GM23338 (cell line): ENCODE results near the gene KCNMA1. TPM values are rescaled to one million over a fixed set of nuclear protein-coding genes. Genes with fewer than 3 reads are reported as not detected.

Source experiments
- ATAC-seq: fragments of 200-7000 bp; cut with Tn5 transposase; 3 replicates; pipeline ENCODE4 v1.9.1; 2020
- DNase-seq: peaks from one replicate; pipeline ENCODE4 v3.0.0-alpha.2; 2015; ENCODE audit warnings: low spot score
- H2AFZ ChIP-seq: fragments of 200-600 bp; sonication (generic); 2 replicates; pipeline ENCODE4 v1.8.0; 2016; ENCODE audit warnings: antibody characterized with exemption, mild to moderate bottlenecking, moderate library complexity
- H3F3A ChIP-seq: fragments of 200-600 bp; sonication (generic); replicated peaks from 2 replicates; pipeline ENCODE4 v1.8.0; 2017; ENCODE audit warnings: antibody characterized with exemption, mixed run types, low read depth
- H3K27ac ChIP-seq: fragments of 200-600 bp; sonication (generic); 2 replicates; pipeline ENCODE4 v1.6.1; 2016; ENCODE audit warnings: low read depth
- H3K27me3 ChIP-seq: fragments of 200-600 bp; sonication (generic); 2 replicates; pipeline ENCODE4 v1.8.0; 2016; ENCODE audit warnings: mild to moderate bottlenecking, mixed run types, moderate library complexity; ENCODE audit not compliant: insufficient read depth
- H3K36me3 ChIP-seq: fragments of 200-600 bp; sonication (generic); 2 replicates; pipeline ENCODE4 v1.8.0; 2016; ENCODE audit warnings: mild to moderate bottlenecking; ENCODE audit not compliant: insufficient read depth
- H3K4me1 ChIP-seq: fragments of 200-600 bp; sonication (generic); 2 replicates; pipeline ENCODE4 v1.8.0; 2016; ENCODE audit warnings: mild to moderate bottlenecking, moderate library complexity; ENCODE audit not compliant: insufficient read depth
- H3K4me2 ChIP-seq: fragments of 200-600 bp; sonication (generic); 2 replicates; pipeline ENCODE4 v1.7.1; 2017; ENCODE audit warnings: mixed run types
- H3K4me3 ChIP-seq: fragments of 200-600 bp; sonication (generic); 2 replicates; pipeline ENCODE4 v1.6.1; 2016; ENCODE audit warnings: mixed run types
- H3K79me2 ChIP-seq: fragments of 200-600 bp; sonication (generic); replicated peaks from 2 replicates; pipeline ENCODE4 v1.8.0; 2017; ENCODE audit warnings: mild to moderate bottlenecking; ENCODE audit not compliant: insufficient read depth
- H3K9me2 ChIP-seq: fragments of 200-600 bp; sonication (generic); 2 replicates; pipeline ENCODE4 v1.8.0; 2017; ENCODE audit not compliant: insufficient read depth
- H4K20me1 ChIP-seq: fragments of 200-600 bp; sonication (generic); replicated peaks from 2 replicates; pipeline ENCODE4 v1.8.0; 2017; ENCODE audit warnings: mild to moderate bottlenecking; ENCODE audit not compliant: insufficient read depth
- H3K27ac Mint-ChIP-seq: 2 replicates; pipeline ENCODE4 v1.8.0; 2020; ENCODE audit warnings: inconsistent platforms, mild to moderate bottlenecking, moderate library complexity, mixed read lengths
- H3K27me3 Mint-ChIP-seq: 3 replicates; pipeline ENCODE4 v1.8.0; 2022; ENCODE audit warnings: low read depth, mild to moderate bottlenecking, moderate library complexity, mixed read lengths, inconsistent platforms; ENCODE audit not compliant: insufficient read depth, poor library complexity
- H3K36me3 Mint-ChIP-seq: 3 replicates; pipeline ENCODE4 v1.8.0; 2021; ENCODE audit warnings: low read depth, mild to moderate bottlenecking, inconsistent platforms, moderate library complexity, mixed read lengths
- H3K4me1 Mint-ChIP-seq: 3 replicates; pipeline ENCODE4 v1.8.0; 2020; ENCODE audit warnings: mild to moderate bottlenecking, inconsistent platforms, mixed read lengths
- H3K4me3 Mint-ChIP-seq: 3 replicates; pipeline ENCODE4 v1.8.0; 2021; ENCODE audit warnings: moderate library complexity, mild to moderate bottlenecking, inconsistent platforms, mixed read lengths
- H3K9me3 Mint-ChIP-seq: 3 replicates; pipeline ENCODE4 v1.8.0; 2020; ENCODE audit warnings: moderate library complexity, mild to moderate bottlenecking, inconsistent platforms, mixed read lengths
- CREB1 ChIP-seq: fragments of 250-450 bp; sonication (Bioruptor Pico); IDR thresholded peaks from 2 replicates; pipeline ENCODE4 v1.5.0; 2020; ENCODE audit warnings: low read depth, mild to moderate bottlenecking, moderate library complexity
- CTCF ChIP-seq, 2 experiments: fragments of 200-600 bp in 1 of 2; sonication (generic) in 1 of 2; conservative IDR thresholded peaks; 2 replicates each; pipeline versions ENCODE4 v1.5.1 to v1.6.1; 2016 to 2017; ENCODE audit warnings: antibody characterized with exemption in 2 of 2, low read depth in 2 of 2, mild to moderate bottlenecking in 2 of 2, moderate library complexity in 1 of 2
- EZH2phosphoT487 ChIP-seq: fragments of 200-600 bp; sonication (generic); IDR thresholded peaks from one replicate; pipeline ENCODE4 v1.8.1; 2018; ENCODE audit warnings: antibody characterized with exemption; ENCODE audit not compliant: unreplicated experiment
- JUNB ChIP-seq: IDR thresholded peaks from one replicate; pipeline ENCODE4 v1.6.1; 2016; ENCODE audit warnings: antibody characterized with exemption; ENCODE audit not compliant: unreplicated experiment
- NANOG ChIP-seq: IDR thresholded peaks from 2 replicates; pipeline ENCODE4 v1.6.1; 2016; ENCODE audit warnings: antibody characterized with exemption, borderline replicate concordance
- POLR2AphosphoS5 ChIP-seq: IDR thresholded peaks from 2 replicates; pipeline ENCODE4 v1.6.1; 2016; ENCODE audit warnings: antibody characterized with exemption, low read depth
- REST ChIP-seq: IDR thresholded peaks from one replicate; pipeline ENCODE4 v1.6.1; 2018; ENCODE audit warnings: antibody characterized with exemption; ENCODE audit not compliant: unreplicated experiment
- STAT1 ChIP-seq: IDR thresholded peaks from one replicate; pipeline ENCODE4 v1.6.1; 2016; ENCODE audit warnings: antibody characterized with exemption; ENCODE audit not compliant: unreplicated experiment
- ZNF114 ChIP-seq: fragments of 250-450 bp; sonication (Bioruptor Pico); IDR thresholded peaks from 2 replicates; pipeline ENCODE4 v1.5.0; 2020; ENCODE audit warnings: mild to moderate bottlenecking, moderate library complexity
- ZNF331 ChIP-seq: fragments of 250-450 bp; sonication (Bioruptor Pico); IDR thresholded peaks from 2 replicates; pipeline ENCODE4 v1.5.0; 2020; ENCODE audit warnings: low read depth, mild to moderate bottlenecking, moderate library complexity
- ZNF462 ChIP-seq: fragments of 250-450 bp; sonication (Bioruptor Pico); IDR thresholded peaks from 2 replicates; pipeline ENCODE4 v1.5.0; 2020; ENCODE audit warnings: mild to moderate bottlenecking, moderate library complexity
- polyA plus RNA-seq: library from polyadenylated mRNA; unstranded; fragments of >200 nt; fragmentation: Nextera tagmentation; extraction: Ambion mirVana; gene quantifications from 2 replicates; pipeline ENCODE4 v1.2.1, GENCODE V29; 2016
- total RNA-seq: library from RNA; depleted of rRNA; stranded (reverse); fragments of >200 nt; shearing (Covaris generic); gene quantifications from 2 replicates; pipeline ENCODE4 v1.2.3, GENCODE V29; 2014

The KCNMA1 gene
- total and polyA plus RNA-seq, 2 experiments from 2014 or later, result 8.2 to 9.0 TPM

GRCh38 chr10:77350134-77350533 lies 287.5 kb downstream of the KCNMA1 start:
- H3K27me3 Mint-ChIP-seq, result no peaks in the 10 kb centered on the region
- H3K9me3 Mint-ChIP-seq, result no peaks in the 10 kb centered on the region
- ATAC-seq (no peak), DNase-seq (no peak)
- H3K27ac ChIP-seq, result no peak overlapping the region
- H4K20me1 ChIP-seq, result no peaks in the 10 kb centered on the region
- no peak overlapping the region for H2AFZ ChIP-seq
- no peaks in the 10 kb centered on the region for H3K4me1 Mint-ChIP-seq
- no peak overlapping the region for H3K4me3 ChIP-seq
- no peaks in the 10 kb centered on the region for H3K4me1 ChIP-seq
- H3K4me2 ChIP-seq, result no peak overlapping the region
- H3K4me3 Mint-ChIP-seq, result no peak overlapping the region
- no peak for TF ChIP-seq ZNF331 (CRISPR knock-in tag)
- no peak for TF ChIP-seq JUNB
- TF ChIP-seq EZH2phosphoT487, result no peak
- TF ChIP-seq POLR2AphosphoS5, result no peak
- TF ChIP-seq CTCF (conservative IDR thresholded peaks at IDR 0.05; ENCODE audit: low read depth in 2 of 2), result no peak
- no peak for TF ChIP-seq NANOG
- no peak for TF ChIP-seq ZNF462 (CRISPR knock-in tag)
- no peak for TF ChIP-seq ZNF114
- TF ChIP-seq CREB1 (CRISPR knock-in tag), result no peak
- no peak for TF ChIP-seq REST
- no peak for TF ChIP-seq STAT1
- peaks cover 9% of the 10 kb centered on the region; the same call in 1 of the 2 replicates for H3K9me2 ChIP-seq
- no peaks in the 10 kb centered on the region for H3K36me3 Mint-ChIP-seq
- H3K27ac Mint-ChIP-seq, result no peak overlapping the region
- H3K36me3 ChIP-seq, result no peaks in the 10 kb centered on the region
- H3K79me2 ChIP-seq, result no peaks in the 10 kb centered on the region
- no peaks in the 10 kb centered on the region for H3K27me3 ChIP-seq
- H3F3A ChIP-seq, result no peaks in the 10 kb centered on the region
